H9 (cell line): ENCODE data around the gene BCLAF3. TPM values are rescaled to one million over a fixed set of nuclear protein-coding genes. Genes with fewer than 3 reads are reported as not detected.

Experiments
- DNase-seq: peaks from one replicate; pipeline ENCODE4 v3.0.0-alpha.2; 2017
- H2AFZ ChIP-seq: one replicate; pipeline ENCODE4 v1.6.1; 2013; ENCODE audit warnings: mild to moderate bottlenecking, low read length, control low read depth, moderate library complexity
- H2AK5ac ChIP-seq: 2 replicates; pipeline ENCODE4 v1.6.1; 2013; ENCODE audit warnings: low read length, control low read depth, mixed read lengths; ENCODE audit not compliant: insufficient read length
- H2BK120ac ChIP-seq: one replicate; pipeline ENCODE4 v1.6.1; 2013; ENCODE audit warnings: low read depth, mild to moderate bottlenecking, low read length, control low read depth, inconsistent platforms; ENCODE audit not compliant: poor library complexity, severe bottlenecking
- H2BK12ac ChIP-seq: 2 replicates; pipeline ENCODE4 v1.6.1; 2013; ENCODE audit warnings: low read length, control low read depth, mixed read lengths, low read depth; ENCODE audit not compliant: insufficient read length
- H2BK15ac ChIP-seq: 2 replicates; pipeline ENCODE4 v1.6.1; 2013; ENCODE audit warnings: low read depth, low read length, control low read depth
- H2BK20ac ChIP-seq: one replicate; pipeline ENCODE4 v1.6.1; 2013; ENCODE audit warnings: low read depth, mild to moderate bottlenecking, low read length, control low read depth, inconsistent platforms; ENCODE audit not compliant: poor library complexity, severe bottlenecking
- H2BK5ac ChIP-seq: 2 replicates; pipeline ENCODE4 v1.6.1; 2013; ENCODE audit warnings: low read length, control low read depth, mixed read lengths; ENCODE audit not compliant: insufficient read length
- H3K14ac ChIP-seq: 2 replicates; pipeline ENCODE4 v1.6.1; 2013; ENCODE audit warnings: low read length, control low read depth; ENCODE audit not compliant: insufficient read depth
- H3K18ac ChIP-seq: 2 replicates; pipeline ENCODE4 v1.6.1; 2013; ENCODE audit warnings: low read depth, mild to moderate bottlenecking, mixed read lengths, low read length, control low read depth; ENCODE audit not compliant: insufficient read length
- H3K23ac ChIP-seq: 2 replicates; pipeline ENCODE4 v1.6.1; 2013; ENCODE audit warnings: low read length, control low read depth, mixed read lengths, low read depth; ENCODE audit not compliant: insufficient read length
- H3K23me2 ChIP-seq: 2 replicates; pipeline ENCODE4 v1.6.1; 2013; ENCODE audit warnings: low read depth, mild to moderate bottlenecking, mixed read lengths, low read length, control low read depth; ENCODE audit not compliant: insufficient read length, poor library complexity, severe bottlenecking
- H3K27ac ChIP-seq: 2 replicates; pipeline ENCODE4 v1.5.1; 2013; ENCODE audit warnings: low read length, control low read depth, mixed read lengths, low read depth; ENCODE audit not compliant: insufficient read length
- H3K27me3 ChIP-seq: 2 replicates; pipeline ENCODE4 v1.6.1; 2013; ENCODE audit warnings: low read length, control low read depth, inconsistent platforms; ENCODE audit not compliant: insufficient read depth
- H3K4ac ChIP-seq: 2 replicates; pipeline ENCODE4 v1.6.1; 2013; ENCODE audit warnings: low read depth, mild to moderate bottlenecking, control low read depth, inconsistent platforms, low read length, moderate library complexity
- H3K4me1 ChIP-seq: 2 replicates; pipeline ENCODE4 v1.6.1; 2013; ENCODE audit warnings: low read length, control low read depth, inconsistent platforms; ENCODE audit not compliant: insufficient read depth
- H3K4me2 ChIP-seq: 2 replicates; pipeline ENCODE4 v1.6.1; 2013; ENCODE audit warnings: low read length, control low read depth, mixed read lengths; ENCODE audit not compliant: insufficient read length, insufficient read depth
- H3K56ac ChIP-seq: 2 replicates; pipeline ENCODE4 v1.6.1; 2013; ENCODE audit warnings: low read depth, mild to moderate bottlenecking, mixed read lengths, low read length, control low read depth; ENCODE audit not compliant: insufficient read length
- H3K79me1 ChIP-seq: 2 replicates; pipeline ENCODE4 v1.6.1; 2013; ENCODE audit warnings: low read depth, mild to moderate bottlenecking, moderate library complexity, low read length, control low read depth, inconsistent platforms; ENCODE audit not compliant: insufficient read depth, poor library complexity, severe bottlenecking
- H3K79me2 ChIP-seq: 2 replicates; pipeline ENCODE4 v1.6.1; 2013; ENCODE audit warnings: low read length, control low read depth, inconsistent platforms; ENCODE audit not compliant: insufficient read depth
- H3K9ac ChIP-seq: 2 replicates; pipeline ENCODE4 v1.6.1; 2013; ENCODE audit warnings: low read length, control low read depth, mixed read lengths; ENCODE audit not compliant: insufficient read length; ENCODE audit errors: extremely low read depth
- H3K9me3 ChIP-seq: one replicate; pipeline ENCODE4 v1.6.1; 2013; ENCODE audit warnings: low read depth, low read length, inconsistent platforms; ENCODE audit not compliant: control insufficient read depth
- H3T11ph ChIP-seq: one replicate; pipeline ENCODE4 v1.6.1; 2013; ENCODE audit warnings: mild to moderate bottlenecking, low read length, control low read depth, inconsistent platforms
- H4K20me1 ChIP-seq: one replicate; pipeline ENCODE4 v1.6.1; 2013; ENCODE audit not compliant: control insufficient read depth, insufficient read length, insufficient read depth
- H4K5ac ChIP-seq: 2 replicates; pipeline ENCODE4 v1.6.1; 2013; ENCODE audit warnings: low read depth, mild to moderate bottlenecking, mixed read lengths, low read length, control low read depth; ENCODE audit not compliant: insufficient read length
- H4K8ac ChIP-seq: replicated peaks from 2 replicates; pipeline ENCODE4 v1.6.1; 2013; ENCODE audit warnings: low read length, control low read depth, mixed read lengths, low read depth; ENCODE audit not compliant: insufficient read length
- H4K91ac ChIP-seq: 2 replicates; pipeline ENCODE4 v1.6.1; 2013; ENCODE audit warnings: low read depth, mild to moderate bottlenecking, moderate library complexity, mixed read lengths, low read length, control low read depth; ENCODE audit not compliant: insufficient read length
- H3K27ac Mint-ChIP-seq, 3 experiments: 2 replicates in 2 of 3; 3 replicates in 1 of 3; pipeline ENCODE4 v1.8.0; 2020 to 2021; ENCODE audit warnings: mixed read lengths in 3 of 3, mild to moderate bottlenecking in 1 of 3, moderate library complexity in 1 of 3
- H3K27me3 Mint-ChIP-seq: 2 replicates; pipeline ENCODE4 v1.8.0; 2021; ENCODE audit warnings: low read depth, mild to moderate bottlenecking, moderate library complexity, mixed read lengths
- H3K36me3 Mint-ChIP-seq, 3 experiments: 2 replicates in 2 of 3; 3 replicates in 1 of 3; pipeline ENCODE4 v1.8.0; 2020 to 2021; ENCODE audit warnings: low read depth in 3 of 3, mixed read lengths in 3 of 3; ENCODE audit not compliant: insufficient read depth in 1 of 3
- H3K4me1 Mint-ChIP-seq, 2 experiments: 2 replicates each; pipeline ENCODE4 v1.8.0; 2020; ENCODE audit warnings: mixed read lengths in 2 of 2
- H3K4me3 Mint-ChIP-seq, 2 experiments: 2 replicates in 1 of 2; 3 replicates in 1 of 2; pipeline ENCODE4 v1.8.0; 2020 to 2021; ENCODE audit warnings: mild to moderate bottlenecking in 2 of 2, mixed read lengths in 2 of 2, moderate library complexity in 1 of 2
- H3K9me3 Mint-ChIP-seq, 2 experiments: 2 replicates in 1 of 2; 3 replicates in 1 of 2; pipeline ENCODE4 v1.8.0; 2020; ENCODE audit warnings: mild to moderate bottlenecking in 2 of 2, mixed read lengths in 2 of 2, moderate library complexity in 1 of 2
- CTCF ChIP-seq: fragments of 200-600 bp; sonication (generic); conservative IDR thresholded peaks from 3 replicates; pipeline ENCODE4 v1.8.0; 2021; ENCODE audit warnings: antibody characterized with exemption, mild to moderate bottlenecking
- total RNA-seq: library from RNA; stranded (reverse); gene quantifications from 2 replicates; pipeline ENCODE4 v1.2.1, GENCODE V29; 2021

The BCLAF3 gene
- total RNA-seq, 1 experiment from 2014 or later = 7.9 TPM

DNA sequence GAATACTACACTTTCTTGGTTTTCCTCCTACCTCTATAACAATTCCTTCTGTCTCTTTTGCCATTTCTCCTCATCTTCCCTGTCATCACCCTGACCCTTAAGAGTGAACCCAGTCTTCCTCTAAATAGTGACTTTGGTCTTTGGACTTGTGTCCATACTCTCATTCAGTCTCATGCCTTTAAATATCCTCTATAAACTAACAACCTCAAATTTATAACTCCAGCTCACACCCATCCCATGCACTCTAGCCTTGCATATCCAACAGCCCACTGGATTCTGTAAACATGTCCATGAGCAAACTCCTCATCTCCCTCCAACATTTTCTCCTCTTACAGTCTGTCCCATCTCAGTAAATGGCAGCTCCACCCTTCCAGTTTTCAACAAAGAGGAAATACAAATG, 15.0 kb downstream of the BCLAF3 start:
- Histone ChIP-seq H3K79me2 (0 out of 2 replicates have a peak, but pooled peaks cover 3% of the 10 kb centered on the region), H4K20me1 (no peaks in the 10 kb centered on the region), H3K23ac (no peak overlapping the region), H4K8ac (no peak overlapping the region), H4K91ac (no peak overlapping the region), H2BK12ac (no peak overlapping the region), H3K4ac (no peak overlapping the region), H3K23me2 (no peaks in the 10 kb centered on the region), H3K4me1 (no peaks in the 10 kb centered on the region), H2BK20ac (no peak overlapping the region), H3K9me3 (peaks cover 22% of the 10 kb centered on the region), H3K79me1 (no peaks in the 10 kb centered on the region), H2BK15ac (no peak overlapping the region), H3K9ac (no peak overlapping the region), H3K56ac (no peak overlapping the region), H3K14ac (no peak overlapping the region), H2AFZ (no peak overlapping the region), H3K18ac (no peak overlapping the region), H2AK5ac (no peak overlapping the region), H2BK120ac (no peak overlapping the region), H4K5ac (no peak overlapping the region), H3K4me2 (no peak overlapping the region), H3K27me3 (no peaks in the 10 kb centered on the region), H3T11ph (no peak overlapping the region), H3K27ac (no peak overlapping the region), H2BK5ac (no peak overlapping the region)
- DNase-seq = no peak
- H3K36me3 Mint-ChIP-seq = peaks cover 7 to 24% (median 18%) of the 10 kb centered on the region in 3 experiments
- peaks cover 65% of the 10 kb centered on the region in 2 experiments for H3K9me3 Mint-ChIP-seq
- H3K27ac Mint-ChIP-seq = no peak overlapping the region
- H3K4me1 Mint-ChIP-seq = peaks cover 0 to 2% of the 10 kb centered on the region in 2 experiments; a peak in 1 of 4 replicates
- no peaks in the 10 kb centered on the region; the same call in 1 of the 2 replicates for H3K27me3 Mint-ChIP-seq
- H3K4me3 Mint-ChIP-seq = no peak overlapping the region
- TF ChIP-seq CTCF = no peak
